ENCODE data around the gene OR5K2.

OR5K2 gene

DNA sequence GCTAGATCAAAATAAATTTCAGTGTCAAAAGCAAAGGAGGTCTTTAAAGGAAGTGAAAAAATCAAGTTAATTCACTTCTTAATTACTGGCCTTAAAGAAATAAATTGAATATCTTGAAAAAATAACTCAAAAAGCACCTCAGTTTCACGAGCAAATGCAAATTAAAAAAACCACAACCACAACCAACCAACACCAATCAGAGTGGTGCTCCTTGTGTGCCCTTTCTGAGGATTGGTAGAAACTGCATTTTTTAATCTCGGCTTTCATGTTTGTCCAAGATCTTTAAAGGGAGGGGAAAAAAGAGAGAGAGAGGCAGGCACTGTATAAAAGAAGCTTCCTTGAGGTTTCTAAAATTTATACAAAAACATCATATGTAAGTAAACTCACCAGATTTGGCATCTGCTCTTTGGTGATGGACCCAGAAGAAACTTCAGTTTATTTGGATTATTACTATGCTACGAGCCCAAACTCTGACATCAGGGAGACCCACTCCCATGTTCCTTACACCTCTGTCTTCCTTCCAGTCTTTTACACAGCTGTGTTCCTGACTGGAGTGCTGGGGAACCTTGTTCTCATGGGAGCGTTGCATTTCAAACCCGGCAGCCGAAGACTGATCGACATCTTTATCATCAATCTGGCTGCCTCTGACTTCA, 34.3 kb downstream of the OR5K2 start, which contains the start of gene GPR15:
Gene GPR15, plus strand, starts transcription at position 357 of the 653 bp plus-strand sequence. Its CDS starts 56 bp downstream, at position 413.
- Histone ChIP-seq H3K36me3 (ENCODE audit: low read length) (no peaks in the 10 kb centered on the region; the same call in 1 of the 2 replicates), H3K79me2 (ENCODE audit: insufficient read depth, low read length) (peaks cover 34% of the 10 kb centered on the region), H3K27ac (ENCODE audit: low read depth, low read length) (peak within 1 kb of the TSS; percentile 97), H4K20me1 (ENCODE audit: low read depth, low read length) (no peaks in the 10 kb centered on the region), H3K9me2 (replicated peaks; ENCODE audit: insufficient read depth, low read length) (no peaks in the 10 kb centered on the region), H3K9ac (ENCODE audit: low read length) (peak within 1 kb of the TSS; percentile 61), H2AFZ (ENCODE audit: low read depth, low read length, severe bottlenecking) (no peak within 1 kb of the TSS), H3K4me3 (ENCODE audit: insufficient read depth, low read length, poor library complexity, severe bottlenecking) (peak within 1 kb of the TSS; percentile 72), H3K27me3 (ENCODE audit: low read length) (no peaks in the 10 kb centered on the region), H3K4me2 (ENCODE audit: low read depth, low read length, poor library complexity, severe bottlenecking) (peak within 1 kb of the TSS; percentile 88), H3K9me3 (ENCODE audit: insufficient read depth, low read length) (no peaks in the 10 kb centered on the region), H3F3A (ENCODE audit: insufficient read depth) (peaks cover 38% of the 10 kb centered on the region)
- TF ChIP-seq, protein P1, sequence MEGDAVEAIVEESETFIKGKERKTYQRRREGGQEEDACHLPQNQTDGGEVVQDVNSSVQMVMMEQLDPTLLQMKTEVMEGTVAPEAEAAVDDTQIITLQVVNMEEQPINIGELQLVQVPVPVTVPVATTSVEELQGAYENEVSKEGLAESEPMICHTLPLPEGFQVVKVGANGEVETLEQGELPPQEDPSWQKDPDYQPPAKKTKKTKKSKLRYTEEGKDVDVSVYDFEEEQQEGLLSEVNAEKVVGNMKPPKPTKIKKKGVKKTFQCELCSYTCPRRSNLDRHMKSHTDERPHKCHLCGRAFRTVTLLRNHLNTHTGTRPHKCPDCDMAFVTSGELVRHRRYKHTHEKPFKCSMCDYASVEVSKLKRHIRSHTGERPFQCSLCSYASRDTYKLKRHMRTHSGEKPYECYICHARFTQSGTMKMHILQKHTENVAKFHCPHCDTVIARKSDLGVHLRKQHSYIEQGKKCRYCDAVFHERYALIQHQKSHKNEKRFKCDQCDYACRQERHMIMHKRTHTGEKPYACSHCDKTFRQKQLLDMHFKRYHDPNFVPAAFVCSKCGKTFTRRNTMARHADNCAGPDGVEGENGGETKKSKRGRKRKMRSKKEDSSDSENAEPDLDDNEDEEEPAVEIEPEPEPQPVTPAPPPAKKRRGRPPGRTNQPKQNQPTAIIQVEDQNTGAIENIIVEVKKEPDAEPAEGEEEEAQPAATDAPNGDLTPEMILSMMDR (IDR thresholded peaks at IDR 0.05; ENCODE audit: insufficient read depth, low read length, poor library complexity, severe bottlenecking) = no peak
- TF ChIP-seq EZH2phosphoT487 (conservative IDR thresholded peaks at IDR 0.05; ENCODE audit: low read length) = no peak

DNA sequence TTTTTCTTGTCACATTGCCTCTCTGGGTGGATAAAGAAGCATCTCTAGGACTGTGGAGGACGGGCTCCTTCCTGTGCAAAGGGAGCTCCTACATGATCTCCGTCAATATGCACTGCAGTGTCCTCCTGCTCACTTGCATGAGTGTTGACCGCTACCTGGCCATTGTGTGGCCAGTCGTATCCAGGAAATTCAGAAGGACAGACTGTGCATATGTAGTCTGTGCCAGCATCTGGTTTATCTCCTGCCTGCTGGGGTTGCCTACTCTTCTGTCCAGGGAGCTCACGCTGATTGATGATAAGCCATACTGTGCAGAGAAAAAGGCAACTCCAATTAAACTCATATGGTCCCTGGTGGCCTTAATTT, 34.8 kb downstream of the OR5K2 start:
- Histone ChIP-seq H3K9me2 (replicated peaks; ENCODE audit: insufficient read depth, low read length) (no peaks in the 10 kb centered on the region), H3F3A (ENCODE audit: insufficient read depth) (peaks cover 43% of the 10 kb centered on the region), H3K4me2 (ENCODE audit: low read depth, low read length, poor library complexity, severe bottlenecking) (peak overlapping the region; percentile 88), H2AFZ (ENCODE audit: low read depth, low read length, severe bottlenecking) (no peak overlapping the region), H4K20me1 (ENCODE audit: low read depth, low read length) (no peaks in the 10 kb centered on the region), H3K4me3 (ENCODE audit: insufficient read depth, low read length, poor library complexity, severe bottlenecking) (peak overlapping the region; percentile 72), H3K9me3 (ENCODE audit: insufficient read depth, low read length) (no peaks in the 10 kb centered on the region), H3K79me2 (ENCODE audit: insufficient read depth, low read length) (peaks cover 34% of the 10 kb centered on the region), H3K36me3 (ENCODE audit: low read length) (no peaks in the 10 kb centered on the region; the same call in 1 of the 2 replicates), H3K9ac (ENCODE audit: low read length) (peak overlapping the region; percentile 61), H3K27ac (ENCODE audit: low read depth, low read length) (peak overlapping the region; percentile 97), H3K27me3 (ENCODE audit: low read length) (no peaks in the 10 kb centered on the region)
- no peak for TF ChIP-seq EZH2phosphoT487 (conservative IDR thresholded peaks at IDR 0.05; ENCODE audit: low read length)
- TF ChIP-seq, protein P1 (IDR thresholded peaks at IDR 0.05; ENCODE audit: insufficient read depth, low read length, poor library complexity, severe bottlenecking) = no peak

DNA sequence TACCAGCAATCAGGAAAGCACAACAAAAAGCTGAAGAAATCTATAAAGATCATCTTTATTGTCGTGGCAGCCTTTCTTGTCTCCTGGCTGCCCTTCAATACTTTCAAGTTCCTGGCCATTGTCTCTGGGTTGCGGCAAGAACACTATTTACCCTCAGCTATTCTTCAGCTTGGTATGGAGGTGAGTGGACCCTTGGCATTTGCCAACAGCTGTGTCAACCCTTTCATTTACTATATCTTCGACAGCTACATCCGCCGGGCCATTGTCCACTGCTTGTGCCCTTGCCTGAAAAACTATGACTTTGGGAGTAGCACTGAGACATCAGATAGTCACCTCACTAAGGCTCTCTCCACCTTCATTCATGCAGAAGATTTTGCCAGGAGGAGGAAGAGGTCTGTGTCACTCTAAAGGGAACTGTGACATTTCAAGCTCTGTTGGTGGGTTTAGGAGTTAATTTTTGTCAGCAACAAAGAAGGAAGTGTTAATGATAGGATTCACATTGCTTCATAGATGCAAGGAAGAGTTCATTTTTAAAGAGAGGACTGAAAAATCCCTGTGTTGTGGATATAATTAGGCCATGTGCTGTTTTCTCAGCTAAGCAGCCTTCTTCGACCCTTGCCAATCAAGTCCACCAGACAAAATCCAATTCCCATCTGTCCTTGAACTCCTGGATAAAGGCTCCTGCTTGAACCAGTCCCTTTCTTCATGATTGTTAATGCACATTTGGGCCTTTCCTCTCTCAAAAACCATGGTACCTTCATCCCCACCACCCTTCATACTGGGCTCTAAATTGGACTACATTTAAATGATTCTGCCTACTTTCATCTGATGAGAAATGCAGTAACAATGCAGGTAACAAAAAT, 35.5 kb downstream of the OR5K2 start:
- H3K4me2 ChIP-seq (ENCODE audit: low read depth, low read length, poor library complexity, severe bottlenecking) = peak overlapping the region; percentile 88
- TF ChIP-seq, protein P1 (IDR thresholded peaks at IDR 0.05; ENCODE audit: insufficient read depth, low read length, poor library complexity, severe bottlenecking) = no peak
- TF ChIP-seq EZH2phosphoT487 (conservative IDR thresholded peaks at IDR 0.05; ENCODE audit: low read length) = no peak
- no peaks in the 10 kb centered on the region for H3K9me2 ChIP-seq (replicated peaks; ENCODE audit: insufficient read depth, low read length)
- peaks cover 47% of the 10 kb centered on the region for H3F3A ChIP-seq (ENCODE audit: insufficient read depth)
- H3K27ac ChIP-seq (ENCODE audit: low read depth, low read length) = peak overlapping the region; percentile 97
- H2AFZ ChIP-seq (ENCODE audit: low read depth, low read length, severe bottlenecking) = no peak overlapping the region
- peak overlapping the region; percentile 61 for H3K9ac ChIP-seq (ENCODE audit: low read length)
- no peaks in the 10 kb centered on the region for H3K9me3 ChIP-seq (ENCODE audit: insufficient read depth, low read length)
- H3K79me2 ChIP-seq (ENCODE audit: insufficient read depth, low read length) = peaks cover 34% of the 10 kb centered on the region
- H3K4me3 ChIP-seq (ENCODE audit: insufficient read depth, low read length, poor library complexity, severe bottlenecking) = peak overlapping the region; percentile 72
- H4K20me1 ChIP-seq (ENCODE audit: low read depth, low read length) = no peaks in the 10 kb centered on the region
- H3K27me3 ChIP-seq (ENCODE audit: low read length) = no peaks in the 10 kb centered on the region
- no peaks in the 10 kb centered on the region; the same call in 1 of the 2 replicates for H3K36me3 ChIP-seq (ENCODE audit: low read length)

Measured in SU-DHL-6 (cell line).